NK-92 treated with Interleukin-12 subunit alpha and Interleukin-12 subunit beta, amount 100 ng/mL, for 24 hours (cell line): Measurements from ENCODE around the gene HS3ST3A1.
"Not testable (repeated sequence)": the region's sequence is repeated elsewhere in the genome, so short reads cannot be mapped to it uniquely, and the experiment has no call there.

ENCODE experiments used
- DNase-seq: peaks from one replicate; lab custom pipeline; 2025; lab: John Stamatoyannopoulos, UW

Gene HS3ST3A1

GRCh38 chr17:13575922-13576419, 25.8 kb downstream of the HS3ST3A1 start:
- no peak for DNase-seq

GRCh38 chr17:13575466-13575865, 26.3 kb downstream of the HS3ST3A1 start:
- no peak for DNase-seq

GRCh38 chr17:13572581-13572980, 29.1 kb downstream of the HS3ST3A1 start:
- no peak for DNase-seq

- no peak for DNase-seq
These were observed 32.2 kb downstream of the HS3ST3A1 start for GRCh38 chr17:13569398-13570123.

- DNase-seq, result no peak
These were observed 32.9 kb downstream of the HS3ST3A1 start for GRCh38 chr17:13568582-13569397.

GRCh38 chr17:13563866-13564265, 37.9 kb downstream of the HS3ST3A1 start:
- DNase-seq, result no peak

GRCh38 chr17:13562271-13562800, 39.4 kb downstream of the HS3ST3A1 start:
- no peak for DNase-seq

- no peak for DNase-seq
These were observed 40.0 kb downstream of the HS3ST3A1 start for GRCh38 chr17:13561606-13562270.

- no peak for DNase-seq
These were observed 40.8 kb downstream of the HS3ST3A1 start for GRCh38 chr17:13560935-13561334.

- DNase-seq, result no peak
These were observed 43.1 kb downstream of the HS3ST3A1 start for GRCh38 chr17:13558588-13558987.

GRCh38 chr17:13557077-13557476, 44.7 kb downstream of the HS3ST3A1 start:
- no peak for DNase-seq

- no peak for DNase-seq
These were observed 47.5 kb downstream of the HS3ST3A1 start for GRCh38 chr17:13554231-13554630.

- no peak for DNase-seq
These were observed 51.4 kb downstream of the HS3ST3A1 start for GRCh38 chr17:13550291-13550690.

- not testable (repeated sequence) for DNase-seq
These were observed 53.2 kb downstream of the HS3ST3A1 start for GRCh38 chr17:13548576-13548975.

GRCh38 chr17:13546851-13547250, 54.9 kb downstream of the HS3ST3A1 start:
- no peak for DNase-seq

GRCh38 chr17:13545941-13546340, 55.8 kb downstream of the HS3ST3A1 start:
- DNase-seq, result no peak

GRCh38 chr17:13544765-13545164, 57.0 kb downstream of the HS3ST3A1 start:
- no peak for DNase-seq

- DNase-seq, result no peak
These were observed 57.4 kb downstream of the HS3ST3A1 start for GRCh38 chr17:13544292-13544691.

- no peak for DNase-seq
These were observed 59.1 kb downstream of the HS3ST3A1 start for GRCh38 chr17:13542636-13543035.

- DNase-seq, result no peak
These were observed 60.7 kb downstream of the HS3ST3A1 start for GRCh38 chr17:13541032-13541480.

- no peak for DNase-seq
These were observed 61.2 kb downstream of the HS3ST3A1 start for GRCh38 chr17:13540546-13540945.

GRCh38 chr17:13539421-13539820, 62.3 kb downstream of the HS3ST3A1 start:
- DNase-seq, result no peak
